Measurements from ENCODE around the gene LMNTD2. TPM values are rescaled to one million over a fixed set of nuclear protein-coding genes. Genes with fewer than 3 reads are reported as not detected.
A peak's percentile ranks its signal among the peaks of the same experiment; 100 is the strongest.

LMNTD2 gene
- total RNA-seq, 1 donor from 2014 or later = 2.2 TPM

DNA sequence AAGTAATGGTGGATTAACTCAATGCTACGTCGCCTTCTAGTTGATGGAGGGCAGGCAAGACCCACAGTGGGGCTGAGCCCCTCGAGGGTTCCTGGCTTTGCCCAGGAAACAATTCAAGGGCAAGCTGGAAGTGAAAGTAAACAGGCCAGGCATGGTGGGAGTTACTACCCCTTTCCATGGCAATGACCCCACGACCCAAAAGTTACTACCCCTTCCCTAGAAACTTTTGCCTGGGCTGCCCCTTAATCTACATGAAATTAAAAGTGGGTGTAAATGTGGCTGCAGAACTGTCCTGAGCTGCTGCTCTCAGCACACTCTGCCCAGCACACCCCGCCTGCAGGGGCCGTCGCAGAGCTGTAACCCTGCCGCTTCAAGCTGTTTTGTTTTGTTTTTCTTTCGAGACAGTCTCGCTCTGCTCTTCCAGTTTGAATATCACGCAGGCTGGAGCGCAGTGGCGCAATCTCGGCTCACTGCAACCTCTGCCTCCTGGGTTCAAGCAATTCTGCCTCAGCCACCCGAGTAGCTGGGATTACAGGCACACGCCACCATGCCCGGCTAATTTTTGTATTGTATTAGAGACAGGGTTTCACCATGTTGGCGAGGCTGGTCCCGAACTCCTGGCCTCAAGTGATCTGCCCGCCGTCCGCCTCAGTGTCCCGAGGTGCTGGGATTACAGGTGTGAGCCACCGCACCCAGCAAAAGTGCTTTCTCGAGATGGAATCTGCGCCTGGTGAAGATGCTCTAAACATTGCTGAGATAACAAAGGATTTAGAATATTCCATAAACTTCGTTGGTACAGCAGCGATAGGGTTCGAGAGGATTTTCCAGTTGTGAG lies 47.6 kb downstream of the LMNTD2 start:
- no peak overlapping the region for H3K4me3 ChIP-seq (ENCODE audit: low read depth, low read length)
- TF ChIP-seq, protein P1, sequence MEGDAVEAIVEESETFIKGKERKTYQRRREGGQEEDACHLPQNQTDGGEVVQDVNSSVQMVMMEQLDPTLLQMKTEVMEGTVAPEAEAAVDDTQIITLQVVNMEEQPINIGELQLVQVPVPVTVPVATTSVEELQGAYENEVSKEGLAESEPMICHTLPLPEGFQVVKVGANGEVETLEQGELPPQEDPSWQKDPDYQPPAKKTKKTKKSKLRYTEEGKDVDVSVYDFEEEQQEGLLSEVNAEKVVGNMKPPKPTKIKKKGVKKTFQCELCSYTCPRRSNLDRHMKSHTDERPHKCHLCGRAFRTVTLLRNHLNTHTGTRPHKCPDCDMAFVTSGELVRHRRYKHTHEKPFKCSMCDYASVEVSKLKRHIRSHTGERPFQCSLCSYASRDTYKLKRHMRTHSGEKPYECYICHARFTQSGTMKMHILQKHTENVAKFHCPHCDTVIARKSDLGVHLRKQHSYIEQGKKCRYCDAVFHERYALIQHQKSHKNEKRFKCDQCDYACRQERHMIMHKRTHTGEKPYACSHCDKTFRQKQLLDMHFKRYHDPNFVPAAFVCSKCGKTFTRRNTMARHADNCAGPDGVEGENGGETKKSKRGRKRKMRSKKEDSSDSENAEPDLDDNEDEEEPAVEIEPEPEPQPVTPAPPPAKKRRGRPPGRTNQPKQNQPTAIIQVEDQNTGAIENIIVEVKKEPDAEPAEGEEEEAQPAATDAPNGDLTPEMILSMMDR (conservative IDR thresholded peaks at IDR 0.05; ENCODE audit: low read depth, low read length) = no peak
- no peak for DNase-seq (ENCODE audit: low read depth)

DNA sequence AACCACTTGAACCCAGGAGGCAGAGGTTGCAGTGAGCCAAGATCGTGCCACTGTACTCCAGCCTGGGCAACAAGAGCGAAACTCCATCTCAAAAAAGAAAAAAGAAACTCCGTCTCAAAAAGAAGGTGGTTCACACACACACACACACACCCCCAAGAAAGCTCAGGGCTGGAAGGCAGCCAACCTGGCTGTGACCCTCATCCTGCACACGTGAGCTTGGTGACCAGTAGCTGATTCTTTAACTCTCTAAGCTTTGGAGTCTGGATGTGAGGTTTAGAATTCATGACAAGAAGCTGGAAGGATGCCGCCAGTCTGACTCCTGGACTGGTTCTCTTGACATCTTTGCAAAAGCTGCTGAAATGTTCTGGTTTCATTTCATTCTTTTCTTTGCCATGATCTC lies 51.6 kb downstream of the LMNTD2 start:
- H3K4me3 ChIP-seq (ENCODE audit: low read depth, low read length) = no peak overlapping the region
- no peak for DNase-seq (ENCODE audit: low read depth)
- TF ChIP-seq, protein P1 (conservative IDR thresholded peaks at IDR 0.05; ENCODE audit: low read depth, low read length) = no peak

DNA sequence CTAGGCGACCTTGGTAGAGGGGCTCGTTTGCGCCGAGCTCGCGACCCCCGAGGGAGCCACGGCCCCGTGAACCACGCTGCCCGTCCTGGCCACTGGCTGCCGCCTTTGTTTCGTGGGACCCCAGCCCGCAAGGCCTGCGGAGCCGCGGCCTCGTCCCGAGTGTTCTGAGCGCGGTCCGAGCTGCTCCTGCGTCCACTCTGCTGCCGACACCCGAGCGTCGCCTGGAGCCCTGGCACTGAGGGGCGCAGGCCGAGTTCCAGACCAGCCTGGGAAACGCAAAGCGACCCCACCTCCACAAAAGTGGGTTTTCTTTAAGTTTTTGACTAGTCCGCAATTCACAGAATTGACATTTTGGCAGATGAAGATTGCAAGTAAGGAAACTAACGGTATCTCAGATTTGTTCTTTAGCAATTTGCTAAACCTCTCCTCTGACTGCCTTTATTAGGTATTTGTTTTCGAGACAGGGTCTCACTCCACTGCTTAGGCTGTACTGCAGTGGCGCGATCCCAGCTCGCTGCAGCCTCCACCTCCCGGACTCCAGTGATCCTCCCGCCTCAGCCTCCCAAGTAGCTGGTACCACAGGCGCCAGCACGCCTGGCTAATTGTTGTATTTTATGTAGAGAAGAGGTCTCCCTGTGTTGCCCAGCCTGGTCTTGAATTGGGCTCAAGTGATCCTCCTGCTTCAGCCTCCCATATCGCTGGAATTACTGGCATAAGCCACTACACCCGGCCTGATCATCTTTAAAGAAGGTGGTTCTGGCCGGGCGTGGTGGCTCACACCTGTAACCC lies 52.6 kb downstream of the LMNTD2 start:
- no peak for DNase-seq (ENCODE audit: low read depth)
- peak overlapping the region; percentile 82 for H3K4me3 ChIP-seq (ENCODE audit: low read depth, low read length)
- TF ChIP-seq, protein P1 (conservative IDR thresholded peaks at IDR 0.05; ENCODE audit: low read depth, low read length) = no peak

DNA sequence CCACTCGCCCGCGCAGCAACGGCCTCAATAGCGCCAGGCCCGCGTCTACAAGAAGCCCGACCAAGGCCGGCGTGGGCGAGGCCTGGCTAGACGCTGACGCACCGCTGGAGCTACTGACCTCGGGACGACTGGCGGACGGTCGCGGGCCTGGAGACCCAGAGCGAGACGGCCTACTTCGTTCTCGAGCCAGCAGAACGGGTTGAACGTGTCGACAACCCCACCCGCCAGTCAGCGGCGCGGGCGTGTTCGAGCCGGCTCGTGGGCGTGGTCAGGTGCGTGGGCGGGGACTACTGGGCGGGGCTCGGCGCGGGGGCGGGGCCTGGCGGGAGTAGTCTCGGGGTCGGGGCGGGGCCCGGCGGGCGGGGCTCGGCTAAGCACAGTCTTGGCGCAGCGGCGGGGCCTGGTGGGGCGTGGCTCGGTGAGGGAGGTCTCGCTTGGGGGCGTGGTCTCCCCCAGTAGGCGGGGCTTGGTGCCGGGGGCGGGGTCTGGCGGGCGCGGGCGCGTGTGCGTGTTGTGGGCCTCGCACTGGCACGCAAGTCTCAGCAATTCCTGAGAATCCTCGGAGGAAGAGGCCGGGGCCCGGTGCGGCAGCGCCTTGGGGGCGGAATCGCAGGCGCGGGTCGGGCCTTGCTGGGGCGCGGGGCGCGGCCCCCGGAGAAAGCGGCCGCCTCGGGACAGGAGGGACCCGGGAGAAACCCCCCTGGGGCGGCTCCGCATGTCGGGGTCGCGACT lies 53.4 kb downstream of the LMNTD2 start, which contains the start of gene RNH1:
Gene RNH1, minus strand, starts transcription at position 248 of the 732 bp plus-strand sequence. CDS start 5,080 bp downstream, outside the sequence.
- no peak for DNase-seq (ENCODE audit: low read depth)
- TF ChIP-seq, protein P1 (conservative IDR thresholded peaks at IDR 0.05; ENCODE audit: low read depth, low read length) = no peak
- H3K4me3 ChIP-seq (ENCODE audit: low read depth, low read length) = peak within 1 kb of the TSS; percentile 82

DNA sequence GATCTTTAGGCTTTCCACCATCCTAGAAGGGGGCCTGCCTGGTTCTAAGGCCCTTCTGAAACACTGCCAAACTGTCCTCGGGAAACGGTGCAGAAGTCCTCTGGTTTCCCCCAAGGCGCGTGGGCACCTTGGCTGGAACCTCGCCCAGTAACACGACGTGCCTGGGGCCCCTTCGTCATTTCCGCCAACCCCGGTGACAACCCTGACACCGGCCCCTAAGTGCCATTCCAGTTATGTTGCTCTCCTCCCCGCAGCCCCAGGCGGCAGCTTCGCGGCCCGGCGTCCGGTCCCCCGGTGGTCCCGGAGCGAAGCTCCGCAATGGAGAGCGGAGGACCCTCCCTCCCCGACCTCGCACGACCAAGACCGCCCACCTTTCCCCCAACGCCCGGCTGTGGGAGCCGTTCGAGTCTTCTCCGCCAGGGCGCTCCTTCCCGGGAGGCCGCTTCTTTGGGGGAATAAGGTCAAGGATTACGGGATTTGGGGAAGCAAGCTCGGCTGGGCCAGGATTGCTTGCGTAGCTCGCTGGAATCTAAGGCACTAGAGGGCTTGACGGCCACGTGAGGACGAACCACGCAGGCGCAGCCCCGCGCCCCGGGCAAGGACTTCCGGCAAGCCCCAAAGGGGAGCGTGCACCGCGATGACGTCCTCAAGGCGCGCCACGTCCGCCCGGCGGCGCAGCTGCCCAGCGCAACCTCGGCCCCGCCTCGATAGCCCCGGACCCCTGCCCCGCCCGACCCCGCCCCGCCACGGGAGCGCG lies 54.1 kb downstream of the LMNTD2 start:
- peak; percentile 60 for DNase-seq (ENCODE audit: low read depth)
- TF ChIP-seq, protein P1 (conservative IDR thresholded peaks at IDR 0.05; ENCODE audit: low read depth, low read length) = no peak
- H3K4me3 ChIP-seq (ENCODE audit: low read depth, low read length) = peak overlapping the region; percentile 82

DNA sequence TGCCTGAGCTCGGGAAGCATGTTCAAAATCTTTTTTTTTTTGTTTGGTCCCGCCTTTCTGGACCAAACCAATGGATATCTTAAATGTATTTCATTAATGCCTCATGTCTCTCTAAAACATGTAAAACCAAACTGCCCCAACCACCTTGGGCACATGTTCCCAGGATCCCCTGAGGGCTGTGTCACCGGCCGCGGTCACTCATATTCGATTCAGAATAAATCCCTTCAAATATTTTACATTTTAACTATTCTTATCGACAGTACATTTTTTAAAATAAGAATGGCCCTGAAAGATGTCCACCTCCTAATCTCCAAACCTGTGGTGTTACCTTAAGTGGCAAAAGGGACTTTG lies 55.6 kb downstream of the LMNTD2 start:
- H3K4me3 ChIP-seq (ENCODE audit: low read depth, low read length) = peak overlapping the region; percentile 82
- TF ChIP-seq, protein P1 (conservative IDR thresholded peaks at IDR 0.05; ENCODE audit: low read depth, low read length) = no peak
- DNase-seq (ENCODE audit: low read depth) = no peak
